NB4 (cell line): ENCODE results near the gene SGMS1.
A peak's percentile ranks its signal among the peaks of the same experiment; 100 is the strongest.
"Not testable (repeated sequence)": the region's sequence is repeated elsewhere in the genome, so short reads cannot be mapped to it uniquely, and the experiment has no call there.

ENCODE experiments used
- DNase-seq: peaks from one replicate; pipeline ENCODE4 v3.0.0; 2010; ENCODE audit warnings: low read depth
- H3K4me3 ChIP-seq: one replicate; pipeline ENCODE4 v1.5.1; 2011; ENCODE audit warnings: mild to moderate bottlenecking, low read depth, low read length, moderate library complexity
- MYC ChIP-seq: IDR thresholded peaks from 2 replicates; pipeline ENCODE4 v1.6.1; 2011; ENCODE audit warnings: low read depth, low read length
- POLR2A ChIP-seq: IDR thresholded peaks from 2 replicates; pipeline ENCODE4 v1.6.1; 2011; ENCODE audit warnings: mild to moderate bottlenecking; ENCODE audit not compliant: insufficient read length; ENCODE audit errors: extremely low read depth
- TF ChIP-seq, protein P1 (sequence below): IDR thresholded peaks from one replicate; pipeline ENCODE4 v1.5.1; 2012; ENCODE audit warnings: low read depth, low read length
- TF ChIP-seq, protein P2 (sequence below): IDR thresholded peaks from 2 replicates; pipeline ENCODE4 v1.6.1; 2011; ENCODE audit warnings: low read depth, low read length

Gene SGMS1

DNA sequence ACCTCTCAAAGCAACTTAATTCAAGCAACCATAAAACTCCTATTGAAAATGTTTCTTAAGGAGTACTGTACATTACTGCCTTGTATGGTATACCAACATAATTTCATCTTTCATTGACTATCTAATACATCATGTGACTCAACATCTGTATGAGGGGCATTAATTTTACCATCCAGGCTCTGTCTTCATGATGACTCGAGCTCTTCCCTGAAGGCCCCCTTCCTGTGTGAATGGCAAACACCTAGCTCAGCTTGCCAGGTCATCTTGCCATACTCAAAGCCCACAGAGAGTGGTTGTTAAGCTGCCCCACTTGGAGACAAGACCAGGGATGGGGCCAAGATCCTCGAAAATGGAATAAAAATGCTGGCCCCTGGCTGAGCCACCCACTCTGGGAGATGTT lies 82.4 kb downstream of the SGMS1 start:
- H3K4me3 ChIP-seq, result no peak overlapping the region
- DNase-seq, result no peak
- TF ChIP-seq, protein P1, sequence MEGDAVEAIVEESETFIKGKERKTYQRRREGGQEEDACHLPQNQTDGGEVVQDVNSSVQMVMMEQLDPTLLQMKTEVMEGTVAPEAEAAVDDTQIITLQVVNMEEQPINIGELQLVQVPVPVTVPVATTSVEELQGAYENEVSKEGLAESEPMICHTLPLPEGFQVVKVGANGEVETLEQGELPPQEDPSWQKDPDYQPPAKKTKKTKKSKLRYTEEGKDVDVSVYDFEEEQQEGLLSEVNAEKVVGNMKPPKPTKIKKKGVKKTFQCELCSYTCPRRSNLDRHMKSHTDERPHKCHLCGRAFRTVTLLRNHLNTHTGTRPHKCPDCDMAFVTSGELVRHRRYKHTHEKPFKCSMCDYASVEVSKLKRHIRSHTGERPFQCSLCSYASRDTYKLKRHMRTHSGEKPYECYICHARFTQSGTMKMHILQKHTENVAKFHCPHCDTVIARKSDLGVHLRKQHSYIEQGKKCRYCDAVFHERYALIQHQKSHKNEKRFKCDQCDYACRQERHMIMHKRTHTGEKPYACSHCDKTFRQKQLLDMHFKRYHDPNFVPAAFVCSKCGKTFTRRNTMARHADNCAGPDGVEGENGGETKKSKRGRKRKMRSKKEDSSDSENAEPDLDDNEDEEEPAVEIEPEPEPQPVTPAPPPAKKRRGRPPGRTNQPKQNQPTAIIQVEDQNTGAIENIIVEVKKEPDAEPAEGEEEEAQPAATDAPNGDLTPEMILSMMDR, result no peak
- TF ChIP-seq POLR2A, result no peak

DNA sequence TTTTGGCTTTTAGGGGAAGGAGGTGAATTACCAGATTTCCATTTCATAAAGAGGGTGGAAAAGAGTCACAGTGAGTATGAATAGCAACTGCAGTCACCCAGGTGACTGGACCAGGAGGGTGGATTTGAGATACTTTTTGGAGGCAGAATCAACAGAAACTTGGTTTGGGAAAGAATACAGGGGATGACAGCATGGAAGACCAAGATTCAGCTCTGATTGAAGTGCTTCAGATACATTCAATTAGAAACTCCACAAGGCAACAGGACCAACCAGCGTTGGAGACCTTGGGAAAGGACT lies 83.0 kb downstream of the SGMS1 start:
- no peak overlapping the region for H3K4me3 ChIP-seq
- TF ChIP-seq POLR2A, result no peak
- no peak for DNase-seq

DNA sequence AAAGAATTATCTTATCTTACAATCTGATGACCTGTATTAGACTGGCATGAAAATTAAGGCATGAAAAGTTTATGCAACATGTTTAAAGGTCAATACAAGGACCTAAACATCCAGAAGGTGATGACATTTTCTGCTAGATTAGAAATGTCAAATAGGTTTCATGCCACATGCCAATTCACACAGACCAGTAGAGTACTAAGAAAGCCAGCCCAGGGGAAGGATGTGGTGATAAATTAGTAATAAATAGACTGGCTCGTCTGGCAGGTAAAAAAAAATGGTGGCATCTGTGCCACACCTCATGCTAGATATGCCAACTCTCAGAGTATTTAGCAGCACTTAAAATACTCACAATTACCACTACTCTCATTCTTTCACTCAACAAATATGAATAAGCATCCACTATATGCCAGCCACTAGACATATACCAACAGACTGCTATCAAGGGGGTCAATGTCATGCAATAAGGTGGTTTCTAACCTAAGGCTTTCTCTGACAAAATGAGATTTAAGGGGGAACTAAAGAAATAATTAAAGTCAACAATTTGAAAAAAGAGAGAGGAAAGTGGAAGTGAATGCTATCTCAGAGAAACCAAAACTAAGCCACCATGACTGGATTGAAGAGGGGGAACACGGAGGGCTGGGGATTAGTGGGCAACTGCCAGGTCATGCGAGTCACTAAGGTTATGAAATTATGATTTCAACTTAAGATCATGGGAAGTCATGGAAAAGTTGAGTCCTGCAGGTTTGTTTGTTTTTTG lies 83.5 kb downstream of the SGMS1 start:
- DNase-seq, result peak; percentile 30
- H3K4me3 ChIP-seq, result no peak overlapping the region

DNA sequence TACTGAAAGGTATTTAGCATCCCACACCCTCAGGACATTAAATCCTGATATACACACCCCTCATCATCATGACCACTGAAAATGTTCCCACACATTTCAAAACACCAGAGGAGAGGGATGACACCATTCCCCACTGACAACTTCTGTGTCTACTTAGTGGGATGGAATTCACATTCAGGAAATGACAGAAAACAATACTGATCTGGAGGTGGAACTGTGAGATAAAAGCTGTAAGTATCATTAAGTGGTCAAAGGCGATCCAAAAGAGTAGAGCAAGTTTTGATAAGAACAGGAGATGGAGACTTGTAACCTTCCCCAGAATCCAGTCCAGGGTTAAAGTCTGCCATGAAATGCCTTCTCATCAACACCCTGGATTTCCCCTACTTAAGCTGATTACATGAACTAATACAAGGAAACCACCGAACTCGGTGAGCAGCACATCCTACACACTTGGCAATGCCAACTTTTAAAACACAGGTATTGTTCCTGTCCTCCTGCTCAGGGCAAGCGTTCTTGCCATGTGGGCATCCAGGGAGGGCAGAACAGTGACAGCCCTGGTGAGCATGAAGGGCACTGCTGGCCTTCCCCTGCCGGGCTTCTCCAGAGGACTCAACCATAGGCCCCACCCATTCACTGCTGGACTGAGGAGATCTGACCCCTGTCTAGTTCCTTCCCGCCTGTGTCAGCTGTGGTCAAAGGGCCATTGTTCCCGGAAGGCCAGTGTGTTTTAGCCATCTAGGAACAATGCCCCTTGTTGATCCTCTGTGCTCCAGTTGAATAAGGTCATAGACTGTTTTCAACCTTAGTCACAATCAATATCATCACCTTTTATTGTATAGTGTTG lies 85.0 kb downstream of the SGMS1 start:
- no peak overlapping the region for H3K4me3 ChIP-seq
- TF ChIP-seq MYC, result no peak
- TF ChIP-seq, protein P2, sequence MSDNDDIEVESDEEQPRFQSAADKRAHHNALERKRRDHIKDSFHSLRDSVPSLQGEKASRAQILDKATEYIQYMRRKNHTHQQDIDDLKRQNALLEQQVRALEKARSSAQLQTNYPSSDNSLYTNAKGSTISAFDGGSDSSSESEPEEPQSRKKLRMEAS, result no peak
- TF ChIP-seq, protein P1, result no peak
- TF ChIP-seq POLR2A, result no peak
- DNase-seq, result no peak

More for the DNA sequence above, 83.5 kb downstream of the SGMS1 start:
- no peak for TF ChIP-seq POLR2A
- no peak for TF ChIP-seq MYC
- TF ChIP-seq, protein P1, result no peak
- TF ChIP-seq, protein P2, result no peak

- no peak for DNase-seq
- no peak overlapping the region for H3K4me3 ChIP-seq
- TF ChIP-seq, protein P1, result no peak
- TF ChIP-seq, protein P2, result no peak
- TF ChIP-seq POLR2A (no peak), MYC (no peak)
Observed at GRCh38 chr10:50536617-50537240, 87.0 kb downstream of the SGMS1 start.

DNA sequence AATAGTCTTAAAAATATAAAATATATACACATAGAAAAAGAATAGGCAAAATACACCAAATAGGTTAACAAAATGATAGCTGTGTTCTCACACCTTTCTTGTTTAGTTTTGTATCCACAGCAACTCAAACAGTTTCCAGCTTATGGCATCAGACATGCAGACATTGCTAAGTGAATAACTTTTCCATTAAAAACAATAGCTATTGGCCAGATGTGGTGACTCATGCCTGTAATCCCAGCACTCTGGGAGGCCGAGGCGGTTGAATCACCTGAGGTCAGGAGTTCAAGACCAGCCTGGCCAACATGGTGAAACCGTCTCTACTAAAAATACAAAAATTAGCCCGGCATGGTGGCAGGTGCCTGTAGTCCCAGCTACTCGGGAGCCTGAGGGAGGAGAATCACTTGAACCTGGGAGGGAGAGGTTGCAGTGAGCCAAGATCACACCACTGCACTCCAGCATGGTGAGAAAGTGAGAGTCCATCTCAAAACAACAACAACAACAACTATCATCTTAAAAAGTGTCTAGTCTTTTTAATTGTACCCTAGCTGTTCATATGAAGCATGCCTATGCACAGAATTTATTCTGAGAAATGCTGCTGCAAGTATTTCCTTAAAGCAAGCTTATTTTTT lies 88.9 kb downstream of the SGMS1 start:
- DNase-seq, H3K4me3 ChIP-seq: not testable (repeated sequence)
